Naive thymus-derived CD4-positive, alpha-beta T cell (primary cell): ENCODE results near the gene MTHFD2. TPM values are rescaled to one million over a fixed set of nuclear protein-coding genes. Genes with fewer than 3 reads are reported as not detected.

ENCODE experiments used
- ATAC-seq: fragments of 150-1000 bp; cut with Tn5 transposase; 2 replicates; pipeline ENCODE4 v1.10.0; 2021; ENCODE audit warnings: mild to moderate bottlenecking, moderate library complexity
- CTCF ChIA-PET: fragments of 350-600 bp; sonication (Branson Sonifier 250); formaldehyde crosslinking; loops from one replicate; lab custom pipeline; 2021; ENCODE audit warnings: antibody characterized with exemption; lab: Charles Lee
- POLR2A ChIA-PET: fragments of 350-600 bp; sonication (Branson Sonifier 250); formaldehyde crosslinking; loops from one replicate; lab custom pipeline; 2021; ENCODE audit warnings: antibody characterized with exemption, inconsistent platforms; lab: Charles Lee
- DNase-seq, 9 donors: peaks; one replicate each; pipeline versions ENCODE4 v3.0.0 to v3.0.0-alpha.2; 2020 to 2022; ENCODE audit warnings: mixed read lengths in 1 of 9
- H3K27ac ChIP-seq: one replicate; pipeline ENCODE4 v1.7.0; 2013; ENCODE audit warnings: mild to moderate bottlenecking, low read depth, low read length, moderate library complexity
- H3K27me3 ChIP-seq, 2 donors: one replicate each; pipeline ENCODE4 v1.7.0; 2013; ENCODE audit warnings: low read length in 2 of 2, mild to moderate bottlenecking in 2 of 2, moderate library complexity in 2 of 2; ENCODE audit not compliant: control insufficient read depth in 2 of 2, insufficient read depth in 2 of 2
- H3K36me3 ChIP-seq, 3 experiments: 1 replicate in 2 of 3; 2 replicates in 1 of 3; pipeline ENCODE4 v1.7.0; 2013; ENCODE audit warnings: low read length in 3 of 3, mild to moderate bottlenecking in 3 of 3, moderate library complexity in 1 of 3; ENCODE audit not compliant: insufficient read depth in 3 of 3, control insufficient read depth in 2 of 3
- H3K4me1 ChIP-seq, 2 donors: one replicate each; pipeline ENCODE4 v1.7.0; 2013; ENCODE audit warnings: low read length in 2 of 2, mild to moderate bottlenecking in 2 of 2, moderate library complexity in 1 of 2; ENCODE audit not compliant: control insufficient read depth in 2 of 2, insufficient read depth in 2 of 2
- H3K4me3 ChIP-seq: 2 replicates; pipeline ENCODE4 v1.7.0; 2013; ENCODE audit warnings: mild to moderate bottlenecking, low read length
- H3K9me3 ChIP-seq, 3 experiments: 1 replicate in 2 of 3; 2 replicates in 1 of 3; pipeline ENCODE4 v1.7.0; 2013; ENCODE audit warnings: low read length in 3 of 3; ENCODE audit not compliant: control insufficient read depth in 2 of 3
- H3K27ac Mint-ChIP-seq, 9 donors: one replicate each; pipeline ENCODE4 v1.8.0; 2020 to 2022; ENCODE audit warnings: mixed read lengths in 9 of 9, mild to moderate bottlenecking in 8 of 9, moderate library complexity in 5 of 9, inconsistent platforms in 2 of 9
- H3K27me3 Mint-ChIP-seq, 5 donors: one replicate each; pipeline ENCODE4 v1.8.0; 2021 to 2022; ENCODE audit warnings: mixed read lengths in 5 of 5, mild to moderate bottlenecking in 1 of 5
- H3K36me3 Mint-ChIP-seq, 5 donors: one replicate each; pipeline ENCODE4 v1.8.0; 2020 to 2022; ENCODE audit warnings: mixed read lengths in 5 of 5, mild to moderate bottlenecking in 3 of 5, inconsistent platforms in 1 of 5
- H3K4me1 Mint-ChIP-seq, 7 donors: one replicate each; pipeline ENCODE4 v1.8.0; 2020 to 2022; ENCODE audit warnings: mixed read lengths in 7 of 7, mild to moderate bottlenecking in 3 of 7, inconsistent platforms in 1 of 7
- H3K4me3 Mint-ChIP-seq, 10 donors: one replicate each; pipeline ENCODE4 v1.8.0; 2020 to 2022; ENCODE audit warnings: mild to moderate bottlenecking in 10 of 10, mixed read lengths in 10 of 10, moderate library complexity in 6 of 10, inconsistent platforms in 2 of 10
- H3K9me3 Mint-ChIP-seq, 11 donors: one replicate each; pipeline ENCODE4 v1.8.0; 2020 to 2022; ENCODE audit warnings: mixed read lengths in 11 of 11, mild to moderate bottlenecking in 4 of 11, inconsistent platforms in 1 of 11, moderate library complexity in 1 of 11
- intact Hi-C, 2 donors: fragments of 100-400 bp; cut with micrococcal nuclease; formaldehyde crosslinking; loops; one replicate each; pipeline ENCODE4 v1.15.1; 2023
- polyA plus RNA-seq, 2 donors: library from polyadenylated mRNA; unstranded; fragments of 300-500 nt; fragmentation: Illumina TruSeq; gene quantifications; one replicate each; pipeline ENCODE4 v1.2.3, GENCODE V29; 2021
- total RNA-seq, 6 experiments: library from RNA in 5 of 6; stranded (reverse) in 5 of 6; gene quantifications; 1 replicate in 5 of 6; 2 replicates in 1 of 6; pipeline ENCODE4 v1.2.3 and lab custom pipeline; 2021 to 2026

The MTHFD2 gene
- total and polyA plus RNA-seq, 7 experiments from 2014 or later: 6.8 to 186 (median 17.1) TPM

DNA sequence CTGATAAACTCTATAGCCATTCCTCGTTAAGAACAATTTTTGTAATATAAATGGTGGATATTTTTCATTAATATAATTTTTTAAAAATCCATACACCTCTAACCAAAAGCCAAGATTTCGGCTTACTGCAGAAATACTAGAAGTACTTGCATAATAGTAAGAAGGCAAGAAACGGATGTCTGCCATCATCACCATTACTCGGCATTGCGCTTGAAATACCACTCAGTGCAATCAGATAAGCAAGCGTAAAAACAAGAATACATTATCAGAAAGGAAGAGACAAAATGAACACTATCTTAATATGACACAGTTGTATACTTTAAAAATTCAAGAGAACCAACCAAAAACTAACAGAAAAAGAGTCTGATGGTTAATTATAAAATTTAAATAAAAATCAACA, 35.5 kb upstream of the MTHFD2 start:
- Mint-ChIP-seq H3K27me3 (no peaks in the 10 kb centered on the region), H3K9me3 (peaks cover 0 to 11% (median 0%) of the 10 kb centered on the region in 11 donors), H3K4me3 (no peak overlapping the region), H3K27ac (no peak overlapping the region), H3K4me1 (peaks cover 0 to 11% (median 6%) of the 10 kb centered on the region in 7 donors), H3K36me3 (peaks cover 4 to 48% (median 36%) of the 10 kb centered on the region in 5 donors)
- no peak overlapping the region for H3K4me3 ChIP-seq
- no peaks in the 10 kb centered on the region for H3K4me1 ChIP-seq
- DNase-seq (no peak), ATAC-seq (no peak)
- no peak overlapping the region for H3K27ac ChIP-seq
- peaks cover 24 to 87% (median 25%) of the 10 kb centered on the region in 3 experiments for H3K36me3 ChIP-seq
- intact Hi-C loops: no loop called here
- H3K27me3 ChIP-seq: no peaks in the 10 kb centered on the region
- ChIA-PET POLR2A (no interaction called here), CTCF (interaction anchor here (0.8 kb wide), 1 partner anchor 11 kb away, joined by 4 read pairs; no protein-coding TSS in a partner anchor)
- no peaks in the 10 kb centered on the region for H3K9me3 ChIP-seq

DNA sequence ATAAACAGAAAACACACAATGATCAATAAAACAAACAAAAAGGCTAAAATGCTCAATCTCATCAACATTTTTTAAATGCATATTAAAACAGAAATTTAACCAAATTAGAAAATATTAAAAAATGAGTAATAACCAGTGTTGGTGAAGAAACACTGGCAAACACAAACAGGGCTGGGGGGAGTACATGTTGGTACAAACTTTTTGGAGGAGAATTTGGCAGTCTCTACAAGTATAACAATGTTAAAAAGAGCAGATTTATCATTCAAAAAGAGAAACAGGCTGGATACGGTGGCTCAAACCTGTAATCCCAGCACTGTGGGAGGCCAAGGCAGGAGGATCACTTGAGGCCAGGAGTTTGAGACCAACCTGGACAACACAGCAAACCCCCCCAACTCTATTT, 33.7 kb upstream of the MTHFD2 start:
- no peaks in the 10 kb centered on the region for H3K27me3 Mint-ChIP-seq
- peaks cover 0 to 11% (median 0%) of the 10 kb centered on the region in 11 donors for H3K9me3 Mint-ChIP-seq
- H3K36me3 Mint-ChIP-seq: peaks cover 4 to 50% (median 35%) of the 10 kb centered on the region in 5 donors
- ChIA-PET POLR2A (interaction anchor here (1.0 kb wide), 1 partner anchor 41 kb away, joined by 3 read pairs; no protein-coding TSS in a partner anchor), CTCF (no interaction called here)
- no peak overlapping the region for H3K27ac Mint-ChIP-seq
- H3K27ac ChIP-seq: no peak overlapping the region
- H3K4me1 Mint-ChIP-seq: peaks cover 0 to 15% (median 11%) of the 10 kb centered on the region in 7 donors
- ATAC-seq (no peak), DNase-seq (no peak)
- no peaks in the 10 kb centered on the region for H3K9me3 ChIP-seq
- H3K4me1 ChIP-seq: no peaks in the 10 kb centered on the region
- no peak overlapping the region for H3K4me3 Mint-ChIP-seq
- H3K27me3 ChIP-seq: no peaks in the 10 kb centered on the region
- intact Hi-C loops: loop anchor here in 1 of 2 donors (5.0 kb wide), 1 partner anchor 43 kb away; no protein-coding TSS in a partner anchor
- H3K4me3 ChIP-seq: no peak overlapping the region
- H3K36me3 ChIP-seq: peaks cover 15 to 86% (median 26%) of the 10 kb centered on the region in 3 experiments

DNA sequence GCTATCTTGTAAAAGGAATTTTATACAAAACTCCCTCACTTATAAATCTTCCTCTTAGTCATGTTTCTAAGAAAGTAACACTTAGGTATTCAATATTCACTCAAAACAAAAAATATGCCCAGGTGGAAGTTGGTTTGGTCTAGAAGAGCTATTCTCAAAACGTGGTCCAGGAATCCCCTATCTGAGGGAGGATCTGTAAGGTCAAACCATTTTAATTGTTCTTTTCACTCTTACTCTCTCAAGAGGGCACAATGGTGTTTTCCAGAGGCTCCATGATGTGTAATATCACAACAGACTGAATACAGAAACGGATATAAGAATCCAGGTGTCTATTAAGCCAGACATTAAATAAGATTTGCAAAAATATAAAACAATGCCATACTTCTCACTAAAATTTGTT, 29.7 kb upstream of the MTHFD2 start:
- no peak for ATAC-seq
- intact Hi-C loops: loop anchor here in 1 of 2 donors (5.0 kb wide), 1 partner anchor 39 kb away; no protein-coding TSS in a partner anchor

DNA sequence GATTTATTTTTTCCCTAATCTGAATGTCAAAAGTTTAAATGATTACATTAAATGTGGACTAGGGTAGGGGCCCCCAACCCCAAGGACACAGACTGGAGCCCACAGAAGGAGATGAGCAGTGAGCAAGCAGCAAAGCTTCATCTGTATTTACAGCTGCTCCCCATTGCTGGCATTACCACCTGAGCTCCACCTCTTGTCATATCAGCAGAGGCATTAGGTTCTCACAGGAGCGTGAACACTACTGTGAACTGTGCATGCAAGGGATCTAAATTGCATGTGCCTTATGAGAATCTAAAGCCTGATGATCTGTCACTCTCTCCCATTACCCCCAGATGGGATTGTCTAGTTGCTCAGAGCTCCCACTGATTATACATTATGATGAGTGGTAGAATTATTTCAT, 23.5 kb upstream of the MTHFD2 start:
- intact Hi-C loops: loop anchor here in 1 of 2 donors (5.0 to 10.0 kb wide), 2 partner anchors 940 to 1103 kb away; partner anchors contain the start of genes CCT7, PRADC1 and SFXN5
- DNase-seq (no peak), ATAC-seq (no peak)
- Histone ChIP-seq H3K9me3 (no peaks in the 10 kb centered on the region), H3K36me3 (peaks cover 0 to 24% (median 0%) of the 10 kb centered on the region in 3 experiments), H3K4me3 (no peak overlapping the region), H3K27ac (no peak overlapping the region), H3K4me1 (peaks cover 31 to 37% of the 10 kb centered on the region in 2 donors), H3K27me3 (no peaks in the 10 kb centered on the region)
- ChIA-PET CTCF (no interaction called here), POLR2A (no interaction called here)
- Mint-ChIP-seq H3K4me1 (peaks cover 37 to 60% (median 47%) of the 10 kb centered on the region in 7 donors), H3K9me3 (no peaks in the 10 kb centered on the region), H3K4me3 (peak overlapping the region; percentile 14 to 91 (median 64)), H3K36me3 (peaks cover 0 to 22% (median 15%) of the 10 kb centered on the region in 5 donors), H3K27ac (peak overlapping the region in 1 of 9 donors; percentile 62), H3K27me3 (no peaks in the 10 kb centered on the region)

More for the DNA sequence above, 29.7 kb upstream of the MTHFD2 start:
- peak overlapping the region in 1 of 9 donors; percentile 23 for H3K27ac Mint-ChIP-seq
- peaks cover 5 to 73% (median 26%) of the 10 kb centered on the region in 3 experiments for H3K36me3 ChIP-seq
- no peak overlapping the region for H3K4me3 ChIP-seq
- H3K27me3 ChIP-seq: no peaks in the 10 kb centered on the region
- no peaks in the 10 kb centered on the region for H3K9me3 ChIP-seq
- peaks cover 0 to 6% of the 10 kb centered on the region in 2 donors for H3K4me1 ChIP-seq
- H3K36me3 Mint-ChIP-seq: peaks cover 4 to 43% (median 39%) of the 10 kb centered on the region in 5 donors
- no peak overlapping the region for H3K4me3 Mint-ChIP-seq
- ChIA-PET POLR2A (interaction anchor here (3.9 kb wide), 1 partner anchor 9 kb away, joined by 19 read pairs; the partner anchor contains the start of gene MOB1A), CTCF (interaction anchor here (1.9 kb wide), 1 partner anchor 10 kb away, joined by 8 read pairs; the partner anchor contains the start of gene MOB1A)
- peaks cover 5 to 29% (median 23%) of the 10 kb centered on the region in 7 donors for H3K4me1 Mint-ChIP-seq
- no peak overlapping the region for H3K27ac ChIP-seq
- no peaks in the 10 kb centered on the region for H3K27me3 Mint-ChIP-seq
- peaks cover 0 to 11% (median 0%) of the 10 kb centered on the region in 11 donors for H3K9me3 Mint-ChIP-seq
- DNase-seq: no peak

DNA sequence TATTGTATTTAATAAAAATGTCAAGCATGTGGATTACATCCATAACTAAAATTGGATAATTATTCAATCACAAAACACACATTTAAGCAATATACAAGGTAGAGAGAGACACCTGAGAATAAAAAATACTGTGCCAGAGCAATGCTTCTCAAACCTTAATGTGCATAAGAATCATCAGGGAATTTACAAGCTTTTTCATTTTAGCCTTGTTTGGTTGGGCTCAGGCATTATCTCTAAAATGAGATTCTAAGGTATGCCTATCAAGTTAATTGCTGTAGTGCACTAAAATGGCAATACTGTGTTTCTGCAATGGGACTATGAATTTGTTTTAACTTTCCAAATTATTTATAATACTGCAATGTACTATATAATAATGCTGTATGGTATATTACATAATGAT, 20.7 kb upstream of the MTHFD2 start:
- H3K27ac ChIP-seq: peak overlapping the region; percentile 97
- H3K36me3 ChIP-seq: peaks cover 0 to 4% (median 0%) of the 10 kb centered on the region in 3 experiments
- peaks cover 0 to 14% (median 7%) of the 10 kb centered on the region in 5 donors for H3K36me3 Mint-ChIP-seq
- H3K4me3 ChIP-seq: peak overlapping the region; percentile 89
- no peaks in the 10 kb centered on the region for H3K9me3 Mint-ChIP-seq
- intact Hi-C loops: loop anchor here (1.0 to 10.0 kb wide), 15 partner anchors 21 to 1105 kb away; partner anchors contain the start of genes AUP1 (in 2 of the 2), HTRA2 (in 2 of the 2), MTHFD2 (in 2 of the 2) and ALMS1 (in 1 of the 2)
- H3K4me1 Mint-ChIP-seq: peaks cover 32 to 51% (median 39%) of the 10 kb centered on the region in 7 donors
- no peaks in the 10 kb centered on the region for H3K27me3 ChIP-seq
- DNase-seq: no peak
- H3K9me3 ChIP-seq: no peaks in the 10 kb centered on the region
- ATAC-seq: no peak
- ChIA-PET CTCF (interaction anchor here (0.9 to 3.1 kb wide), 7 partner anchors 10 to 351 kb away, joined by 3 to 24 read pairs (median 6); partner anchors contain the start of gene MTHFD2), POLR2A (interaction anchor here (0.7 to 3.8 kb wide), 13 partner anchors 9 to 659 kb away, joined by 3 to 60 read pairs (median 6); partner anchors contain the start of genes BOLA3, CCDC142, MTHFD2 and TPRKB)
- peak overlapping the region; percentile 82 to 95 (median 90) for H3K27ac Mint-ChIP-seq
- H3K27me3 Mint-ChIP-seq: no peaks in the 10 kb centered on the region
- peak overlapping the region; percentile 86 to 95 (median 91) for H3K4me3 Mint-ChIP-seq
- H3K4me1 ChIP-seq: peaks cover 30 to 37% of the 10 kb centered on the region in 2 donors

DNA sequence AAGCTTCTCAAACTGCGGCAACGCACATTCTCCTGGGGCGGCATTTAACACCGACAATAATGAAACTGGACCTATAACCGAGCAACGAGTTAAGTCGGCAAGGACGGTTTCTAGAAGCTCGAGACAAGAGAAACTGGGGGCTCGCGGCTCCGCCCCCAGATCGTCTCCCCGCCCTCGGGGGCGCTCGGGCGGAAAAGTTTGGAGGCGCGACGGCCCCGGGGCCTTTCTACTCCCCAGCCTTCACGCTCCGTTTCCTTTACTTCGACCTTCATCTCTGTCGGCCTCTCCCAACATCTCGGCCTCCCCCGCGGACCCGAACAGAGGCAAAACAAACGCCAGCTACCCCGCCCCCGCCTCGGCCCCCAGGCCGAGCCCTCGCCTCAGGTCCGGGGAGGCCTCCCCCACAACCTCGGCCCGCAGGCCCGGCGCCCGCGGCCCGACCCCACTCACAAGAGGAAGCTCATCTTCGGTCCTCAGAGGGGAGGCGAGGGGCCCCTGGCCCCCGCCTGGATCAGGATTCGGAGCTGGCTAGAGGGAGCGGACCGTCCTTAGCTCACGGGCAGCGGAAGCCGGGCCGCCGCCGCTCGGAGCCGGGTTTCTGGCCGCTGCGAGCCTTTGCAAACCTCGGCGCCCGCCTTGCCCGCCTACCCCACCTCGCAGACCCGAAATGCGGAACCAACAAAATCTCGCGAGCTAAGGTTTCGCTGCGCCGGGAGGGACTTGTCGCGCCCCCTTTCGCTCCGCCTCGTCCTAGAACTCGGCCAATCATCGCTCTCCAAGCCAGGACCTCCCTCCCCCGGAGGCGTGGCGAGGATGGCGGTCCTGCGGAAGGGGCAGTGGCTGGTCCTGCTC, 20.0 kb upstream of the MTHFD2 start, which contains the start of gene MOB1A:
Gene MOB1A (minus strand): TSS at position 669 of the 852 bp plus-strand sequence. CDS start 205 bp downstream, at position 464.
- Histone ChIP-seq H3K27ac (peak within 1 kb of the TSS; percentile 97), H3K36me3 (peaks cover 0 to 4% (median 0%) of the 10 kb centered on the region in 3 experiments), H3K9me3 (no peaks in the 10 kb centered on the region), H3K27me3 (no peaks in the 10 kb centered on the region), H3K4me3 (peak within 1 kb of the TSS; percentile 89), H3K4me1 (peaks cover 25 to 37% of the 10 kb centered on the region in 2 donors)
- no peaks in the 10 kb centered on the region for H3K27me3 Mint-ChIP-seq
- peaks cover 32 to 46% (median 35%) of the 10 kb centered on the region in 7 donors for H3K4me1 Mint-ChIP-seq
- peak; percentile 94 to 98 (median 97) for DNase-seq
- ChIA-PET POLR2A (interaction anchor here (0.6 to 3.8 kb wide), 23 partner anchors 10 to 658 kb away, joined by 3 to 60 read pairs (median 4); partner anchors contain the start of genes BOLA3, CCDC142, DGUOK and MTHFD2), CTCF (interaction anchor here (0.6 to 3.1 kb wide), 20 partner anchors 11 to 411 kb away, joined by 3 to 24 read pairs (median 3); partner anchors contain the start of genes MTHFD2 and STAMBP)
- intact Hi-C loops: loop anchor here (1.0 to 10.0 kb wide), 16 partner anchors 20 to 1106 kb away; partner anchors contain the start of genes AUP1 (in 2 of the 2), HTRA2 (in 2 of the 2), MTHFD2 (in 2 of the 2) and ALMS1 (in 1 of the 2)
- H3K36me3 Mint-ChIP-seq: peaks cover 0 to 14% (median 7%) of the 10 kb centered on the region in 5 donors
- peak within 1 kb of the TSS; percentile 86 to 95 (median 91) for H3K4me3 Mint-ChIP-seq
- ATAC-seq: peak; percentile 97
- H3K9me3 Mint-ChIP-seq: no peaks in the 10 kb centered on the region
- peak within 1 kb of the TSS; percentile 82 to 95 (median 90) for H3K27ac Mint-ChIP-seq
